Calu3 (cell line): ENCODE results near the gene PRKCA. TPM values are rescaled to one million over a fixed set of nuclear protein-coding genes. Genes with fewer than 3 reads are reported as not detected.

Experiments
- BruUV-seq: library from RNA; stranded (reverse); fragments of 400-500 nt; replicated peaks from 2 replicates; lab custom pipeline; 2021; lab: Mats Ljungman, UMichigan
- CTCF ChIA-PET: fragments of 300-600 bp; sonication (Branson Sonifier 250); formaldehyde crosslinking; loops from one replicate; lab custom pipeline; 2022; ENCODE audit warnings: antibody characterized with exemption; lab: Charles Lee
- DNase-seq: peaks from one replicate; pipeline ENCODE4 v3.0.0; 2022
- H3K27ac Mint-ChIP-seq: one replicate; pipeline ENCODE4 v1.8.0; 2022; ENCODE audit warnings: mixed read lengths; ENCODE audit not compliant: unreplicated experiment
- H3K27me3 Mint-ChIP-seq: one replicate; pipeline ENCODE4 v1.8.0; 2022; ENCODE audit warnings: mixed read lengths; ENCODE audit not compliant: unreplicated experiment
- H3K36me3 Mint-ChIP-seq: one replicate; pipeline ENCODE4 v1.8.0; 2022; ENCODE audit warnings: mild to moderate bottlenecking, moderate library complexity, mixed read lengths; ENCODE audit not compliant: insufficient read depth, unreplicated experiment
- H3K4me1 Mint-ChIP-seq: one replicate; pipeline ENCODE4 v1.8.0; 2022; ENCODE audit warnings: mild to moderate bottlenecking, low read depth, mixed read lengths; ENCODE audit not compliant: unreplicated experiment
- H3K4me3 Mint-ChIP-seq: one replicate; pipeline ENCODE4 v1.8.0; 2022; ENCODE audit warnings: mild to moderate bottlenecking, low read depth, moderate library complexity, mixed read lengths; ENCODE audit not compliant: unreplicated experiment
- H3K9me3 Mint-ChIP-seq: one replicate; pipeline ENCODE4 v1.8.0; 2022; ENCODE audit warnings: low read depth, mixed read lengths; ENCODE audit not compliant: unreplicated experiment
- intact Hi-C: fragments of 100-400 bp; cut with micrococcal nuclease; formaldehyde crosslinking; loops from one replicate; pipeline ENCODE4 v1.10.0; 2022; ENCODE audit not compliant: unreplicated experiment
- total RNA-seq: library from RNA; stranded (reverse); gene quantifications from 2 replicates; pipeline ENCODE4 v1.2.3, GENCODE V29; 2022
- TF ChIP-seq, protein P1 (sequence below): fragments of 200-600 bp; IDR thresholded peaks from one replicate; pipeline ENCODE4 v1.8.0; 2022; ENCODE audit warnings: antibody characterized with exemption; ENCODE audit not compliant: unreplicated experiment

PRKCA gene
- total RNA-seq, 1 experiment from 2014 or later: 126 TPM

DNA sequence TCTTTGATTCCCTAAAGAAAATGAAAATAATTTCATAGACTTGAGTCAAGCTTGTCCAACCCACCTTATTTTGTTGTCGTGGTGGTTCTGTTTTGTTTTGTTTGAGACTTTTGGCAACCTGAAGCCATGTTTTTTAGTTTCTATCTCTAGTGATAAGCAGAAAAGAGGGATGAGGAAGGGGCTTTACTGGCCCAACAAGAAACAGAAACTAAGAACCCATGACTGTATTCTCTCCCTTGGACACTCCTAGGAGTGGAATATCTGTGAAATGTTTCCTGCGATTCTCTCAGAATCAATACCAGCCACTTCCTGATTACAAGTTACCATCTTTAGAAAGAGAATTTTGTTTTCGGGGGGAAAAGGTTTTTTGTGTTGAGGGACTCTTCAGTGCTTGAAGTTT is 207.5 kb downstream of the PRKCA start:
- BruUV-seq: TSS peak; percentile 25
- Mint-ChIP-seq H3K27ac (peak overlapping the region; percentile 79), H3K9me3 (no peaks in the 10 kb centered on the region), H3K27me3 (no peaks in the 10 kb centered on the region), H3K36me3 (peaks cover 23% of the 10 kb centered on the region), H3K4me3 (peak overlapping the region; percentile 50), H3K4me1 (peaks cover 47% of the 10 kb centered on the region)
- intact Hi-C loops: loop anchor here (5.0 kb wide), 1 partner anchor 43 kb away; no protein-coding TSS in a partner anchor
- TF ChIP-seq, protein P1, sequence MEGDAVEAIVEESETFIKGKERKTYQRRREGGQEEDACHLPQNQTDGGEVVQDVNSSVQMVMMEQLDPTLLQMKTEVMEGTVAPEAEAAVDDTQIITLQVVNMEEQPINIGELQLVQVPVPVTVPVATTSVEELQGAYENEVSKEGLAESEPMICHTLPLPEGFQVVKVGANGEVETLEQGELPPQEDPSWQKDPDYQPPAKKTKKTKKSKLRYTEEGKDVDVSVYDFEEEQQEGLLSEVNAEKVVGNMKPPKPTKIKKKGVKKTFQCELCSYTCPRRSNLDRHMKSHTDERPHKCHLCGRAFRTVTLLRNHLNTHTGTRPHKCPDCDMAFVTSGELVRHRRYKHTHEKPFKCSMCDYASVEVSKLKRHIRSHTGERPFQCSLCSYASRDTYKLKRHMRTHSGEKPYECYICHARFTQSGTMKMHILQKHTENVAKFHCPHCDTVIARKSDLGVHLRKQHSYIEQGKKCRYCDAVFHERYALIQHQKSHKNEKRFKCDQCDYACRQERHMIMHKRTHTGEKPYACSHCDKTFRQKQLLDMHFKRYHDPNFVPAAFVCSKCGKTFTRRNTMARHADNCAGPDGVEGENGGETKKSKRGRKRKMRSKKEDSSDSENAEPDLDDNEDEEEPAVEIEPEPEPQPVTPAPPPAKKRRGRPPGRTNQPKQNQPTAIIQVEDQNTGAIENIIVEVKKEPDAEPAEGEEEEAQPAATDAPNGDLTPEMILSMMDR: no peak
- no peak for DNase-seq
- CTCF ChIA-PET: no interaction called here

DNA sequence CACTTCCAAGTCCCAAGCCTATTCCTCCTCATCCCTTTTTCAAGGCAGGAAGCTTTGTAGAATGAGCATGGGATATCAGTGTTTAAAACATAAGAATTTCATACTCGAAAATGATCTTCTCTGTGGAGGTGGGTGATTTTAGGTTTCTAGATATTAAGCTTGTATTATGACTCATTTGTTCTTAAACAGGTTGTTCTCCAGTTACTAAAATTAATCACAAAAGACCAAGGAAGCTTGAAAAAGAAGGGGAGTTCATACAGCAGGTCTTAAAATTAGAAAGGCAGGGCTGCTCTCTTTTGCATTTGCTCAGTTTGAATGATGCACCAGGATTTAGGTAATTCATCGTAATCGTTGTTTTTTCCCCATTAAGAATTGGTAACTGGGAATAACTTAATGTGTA is 208.7 kb downstream of the PRKCA start:
- Mint-ChIP-seq H3K9me3 (no peaks in the 10 kb centered on the region), H3K4me1 (peaks cover 47% of the 10 kb centered on the region), H3K4me3 (no peak overlapping the region), H3K36me3 (peaks cover 32% of the 10 kb centered on the region), H3K27ac (peak overlapping the region; percentile 34), H3K27me3 (no peaks in the 10 kb centered on the region)
- CTCF ChIA-PET: no interaction called here
- no peak for DNase-seq
- TF ChIP-seq, protein P1: no peak
- no TSS peak for BruUV-seq
- intact Hi-C loops: no loop called here

DNA sequence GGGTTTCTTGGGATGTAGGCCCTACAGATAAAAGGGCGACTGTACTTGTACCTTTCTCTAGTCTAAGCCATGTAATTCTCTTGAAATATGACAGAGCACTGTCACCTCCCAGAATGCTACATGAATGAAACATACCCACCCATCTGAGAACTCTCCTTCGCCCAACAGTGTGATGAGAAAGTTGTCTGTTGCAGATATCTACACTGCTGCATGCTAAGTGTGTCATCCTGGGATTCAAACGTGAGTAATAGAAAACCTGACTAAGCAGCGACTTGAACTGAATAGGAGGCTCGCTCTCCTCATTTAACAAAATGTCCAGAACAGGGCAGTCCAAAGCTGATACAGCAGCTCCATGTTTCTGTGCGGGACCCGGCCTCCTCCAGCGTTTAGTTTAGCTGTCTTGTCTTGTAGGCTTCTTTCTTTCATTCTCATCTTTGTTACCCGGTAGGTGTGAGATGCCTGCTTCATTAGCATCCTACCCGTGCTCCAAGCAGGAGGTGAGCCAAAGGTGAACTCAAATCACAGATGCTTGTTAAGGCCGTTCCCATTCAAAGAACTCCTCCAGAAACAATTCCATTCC is 211.9 kb downstream of the PRKCA start:
- intact Hi-C loops: no loop called here
- peaks cover 29% of the 10 kb centered on the region for H3K4me1 Mint-ChIP-seq
- CTCF ChIA-PET: no interaction called here
- H3K27ac Mint-ChIP-seq: no peak overlapping the region
- no peaks in the 10 kb centered on the region for H3K9me3 Mint-ChIP-seq
- BruUV-seq: no TSS peak
- TF ChIP-seq, protein P1: no peak
- H3K36me3 Mint-ChIP-seq: peaks cover 30% of the 10 kb centered on the region
- H3K4me3 Mint-ChIP-seq: no peak overlapping the region
- no peak for DNase-seq
- no peaks in the 10 kb centered on the region for H3K27me3 Mint-ChIP-seq

DNA sequence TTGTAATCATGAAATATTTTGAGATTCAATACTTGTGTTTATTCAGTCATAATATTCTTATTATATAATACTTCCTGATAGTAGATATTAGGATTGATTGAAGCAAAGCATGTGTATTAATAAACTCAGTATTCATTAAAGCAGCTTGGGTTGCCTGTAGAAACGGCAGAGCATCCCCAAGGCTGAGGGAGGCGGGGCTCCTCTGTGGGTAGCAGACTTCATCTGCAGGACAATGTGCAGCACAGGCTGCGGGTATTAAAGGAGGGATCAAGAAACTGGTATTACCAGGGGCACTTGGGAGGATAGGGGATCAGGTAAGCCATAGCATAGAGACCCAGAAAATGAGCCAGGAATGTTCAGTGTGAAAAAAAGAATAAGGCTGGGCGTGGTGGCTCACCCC is 213.6 kb downstream of the PRKCA start:
- no TSS peak for BruUV-seq
- Mint-ChIP-seq H3K27ac (no peak overlapping the region), H3K4me3 (no peak overlapping the region), H3K4me1 (peaks cover 16% of the 10 kb centered on the region), H3K27me3 (no peaks in the 10 kb centered on the region), H3K9me3 (no peaks in the 10 kb centered on the region), H3K36me3 (peaks cover 30% of the 10 kb centered on the region)
- DNase-seq: no peak
- TF ChIP-seq, protein P1: no peak
- CTCF ChIA-PET: no interaction called here
- intact Hi-C loops: no loop called here
